Measurements from ENCODE around the gene ZCCHC7.
"Not testable (repeated sequence)": the region's sequence is repeated elsewhere in the genome, so short reads cannot be mapped to it uniquely, and the experiment has no call there.

Gene ZCCHC7

GRCh38 chr9:37174247-37174646 lies 53.9 kb downstream of the ZCCHC7 start:
- no peak for DNase-seq (ENCODE audit: low read depth)

DNA sequence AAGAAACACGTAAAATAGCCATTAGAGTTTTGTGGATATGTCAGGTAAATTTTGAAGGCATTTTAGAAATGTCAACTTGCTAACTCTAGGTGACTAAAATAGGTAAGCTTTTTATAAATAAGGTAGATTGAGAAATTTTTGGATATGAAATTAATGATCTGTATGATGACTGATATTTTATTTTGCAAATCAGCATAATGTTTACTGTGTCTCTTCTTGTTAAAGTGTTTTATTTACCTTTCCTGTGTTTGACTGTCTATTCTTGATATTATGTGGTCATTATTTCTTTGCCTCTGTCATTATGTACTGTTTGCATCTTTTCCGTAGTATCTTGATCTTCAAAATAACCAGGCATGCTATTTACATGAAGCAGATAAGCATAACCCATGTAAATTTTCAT lies 58.4 kb downstream of the ZCCHC7 start:
- DNase-seq (ENCODE audit: low read depth) = no peak

- no peak for DNase-seq (ENCODE audit: low read depth)
Observed at GRCh38 chr9:37179576-37179975, 59.2 kb downstream of the ZCCHC7 start.

- no peak for DNase-seq (ENCODE audit: low read depth)
Observed at GRCh38 chr9:37180138-37180537, 59.8 kb downstream of the ZCCHC7 start.

DNA sequence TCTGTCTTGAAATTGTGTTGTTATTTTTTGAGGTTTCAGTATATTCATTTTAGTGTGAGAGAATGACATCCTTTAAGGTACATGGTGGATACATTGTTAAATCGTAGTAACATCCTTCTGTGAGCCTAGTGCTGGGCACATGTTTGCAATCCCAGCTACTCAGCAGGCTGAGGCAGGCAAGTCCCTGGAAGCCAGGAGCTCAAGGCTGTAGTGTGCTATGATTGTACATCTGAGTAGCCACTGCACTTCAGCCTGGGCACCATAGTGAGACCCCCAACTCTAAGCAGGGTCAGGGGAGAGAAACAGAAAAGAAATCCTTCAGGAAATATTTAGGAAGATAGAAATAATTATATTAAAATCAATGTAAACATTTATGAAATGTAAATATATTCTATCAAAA lies 62.3 kb downstream of the ZCCHC7 start:
- no peak for DNase-seq (ENCODE audit: low read depth)

- no peak for DNase-seq (ENCODE audit: low read depth)
Observed at GRCh38 chr9:37184905-37185867, 64.8 kb downstream of the ZCCHC7 start.

GRCh38 chr9:37187292-37187691 lies 66.9 kb downstream of the ZCCHC7 start:
- DNase-seq (ENCODE audit: low read depth) = no peak

DNA sequence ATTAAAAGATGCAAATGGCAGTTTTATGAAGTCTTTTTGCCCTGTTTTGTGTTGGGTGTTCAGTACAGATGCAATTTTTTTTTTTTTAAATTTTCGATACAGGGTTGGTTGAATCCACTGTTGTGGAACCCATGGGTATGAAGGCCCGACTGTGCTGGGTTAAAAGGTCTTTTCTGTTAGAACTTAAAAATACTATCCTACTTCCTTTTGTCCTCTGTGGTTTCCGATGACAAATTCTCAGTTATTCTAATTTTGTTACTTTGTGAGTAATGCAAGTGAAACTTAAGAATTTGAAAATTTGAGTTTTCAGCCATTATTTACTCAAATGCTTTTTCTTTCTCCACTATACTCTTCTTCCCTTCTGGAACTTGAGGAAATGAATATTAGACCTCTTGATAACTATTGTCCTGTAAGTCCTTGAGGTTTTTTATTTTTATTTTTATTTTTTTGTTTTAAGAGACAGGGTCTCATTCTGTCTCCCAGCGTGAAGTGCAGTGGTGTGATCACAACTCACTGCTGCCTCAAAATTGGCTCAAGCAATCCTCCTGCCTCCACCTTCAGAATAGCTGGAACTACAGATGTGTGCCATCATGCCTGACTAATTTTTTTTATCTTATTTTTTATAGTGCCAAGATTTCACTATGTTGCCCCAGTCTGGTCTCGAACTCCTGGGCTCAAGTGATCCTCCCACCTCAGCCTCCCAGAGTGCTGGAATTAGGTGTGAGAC lies 67.5 kb downstream of the ZCCHC7 start:
- no peak for DNase-seq (ENCODE audit: low read depth)

DNA sequence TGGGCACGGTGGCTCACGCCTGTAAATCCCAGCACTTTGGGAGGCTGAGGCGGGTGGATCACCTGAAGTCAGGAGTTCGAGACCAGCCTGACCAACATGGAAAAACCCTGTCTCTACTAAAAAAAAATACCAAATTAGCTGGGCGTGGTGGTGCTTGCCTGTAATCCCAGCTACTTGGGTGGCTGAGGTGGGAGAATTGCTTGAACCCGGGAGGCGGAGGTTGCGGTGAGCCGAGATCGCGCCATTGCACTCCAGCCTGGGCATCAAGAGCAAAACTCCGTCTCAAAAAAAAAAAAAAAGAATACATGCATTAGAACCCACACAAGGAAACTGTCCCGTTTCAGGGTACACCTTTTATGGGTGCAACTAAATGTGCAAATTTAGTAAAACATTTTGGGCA lies 70.4 kb downstream of the ZCCHC7 start:
- not testable (repeated sequence) for DNase-seq (ENCODE audit: low read depth)

- no peak for DNase-seq (ENCODE audit: low read depth)
Observed at GRCh38 chr9:37191403-37192089, 71.2 kb downstream of the ZCCHC7 start.

DNA sequence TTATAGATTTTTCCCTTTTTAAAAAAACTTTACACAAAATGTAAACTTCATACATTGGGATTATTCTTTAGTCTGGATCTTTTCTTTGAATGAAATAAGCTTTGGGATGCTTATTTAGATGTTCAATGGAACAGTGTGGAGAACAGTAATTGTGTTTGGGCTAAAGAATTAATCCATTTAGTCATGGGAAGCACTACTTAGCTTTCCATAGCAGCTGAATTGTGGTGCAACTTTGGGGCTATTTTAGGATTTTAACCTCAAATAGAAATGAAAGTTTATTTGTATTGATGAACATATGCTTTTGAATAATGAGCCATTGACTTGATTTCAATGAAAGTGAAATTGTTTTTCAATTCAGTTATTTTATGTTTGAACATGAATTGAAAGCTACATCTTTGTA lies 72.4 kb downstream of the ZCCHC7 start:
- DNase-seq (ENCODE audit: low read depth) = no peak

- no peak for DNase-seq (ENCODE audit: low read depth)
Observed at GRCh38 chr9:37197158-37198038, 77.0 kb downstream of the ZCCHC7 start.

- no peak for DNase-seq (ENCODE audit: low read depth)
Observed at GRCh38 chr9:37198039-37198729, 77.8 kb downstream of the ZCCHC7 start.

DNA sequence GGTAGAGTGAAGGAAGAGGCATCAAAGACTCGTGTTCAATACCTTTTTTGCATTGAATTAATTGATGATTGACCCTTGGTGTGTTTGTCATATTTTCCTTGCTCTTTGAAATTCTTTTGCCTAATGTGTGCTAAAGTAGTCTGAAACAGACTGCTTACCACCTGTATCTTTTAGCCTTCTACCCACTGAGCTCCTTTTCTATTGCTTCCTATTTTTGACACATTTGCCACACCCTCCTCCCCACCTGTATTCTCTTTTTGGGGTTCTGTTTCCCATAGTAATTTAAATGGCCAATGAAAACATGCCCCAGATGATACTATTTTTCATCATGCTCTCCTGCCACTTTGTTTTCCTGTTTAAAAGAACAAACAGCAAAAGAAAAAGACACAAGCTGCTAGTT lies 78.5 kb downstream of the ZCCHC7 start:
- DNase-seq (ENCODE audit: low read depth) = no peak

- DNase-seq (ENCODE audit: low read depth) = no peak
Observed at GRCh38 chr9:37200433-37201005, 80.1 kb downstream of the ZCCHC7 start.

DNA sequence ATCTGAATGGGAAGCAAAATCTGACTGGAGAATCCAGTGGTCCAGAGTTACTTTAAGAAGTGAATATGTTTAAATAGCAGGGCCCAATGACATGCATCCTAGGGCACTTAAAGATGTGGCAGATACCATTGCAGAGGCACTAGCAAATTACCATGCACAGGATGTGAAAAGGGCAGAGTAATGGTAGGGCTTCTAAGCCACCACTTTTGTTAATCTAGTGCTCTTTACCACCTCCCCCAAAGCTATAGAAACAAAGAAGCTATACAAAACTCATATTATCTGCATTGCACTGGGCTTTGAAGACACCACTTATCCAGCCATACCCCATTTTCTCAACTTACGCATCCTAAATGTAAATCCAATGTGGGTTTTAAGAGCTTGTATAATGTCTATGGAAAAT lies 81.2 kb downstream of the ZCCHC7 start:
- no peak for DNase-seq (ENCODE audit: low read depth)

- no peak for DNase-seq (ENCODE audit: low read depth)
Observed at GRCh38 chr9:37202091-37202490, 81.7 kb downstream of the ZCCHC7 start.

DNA sequence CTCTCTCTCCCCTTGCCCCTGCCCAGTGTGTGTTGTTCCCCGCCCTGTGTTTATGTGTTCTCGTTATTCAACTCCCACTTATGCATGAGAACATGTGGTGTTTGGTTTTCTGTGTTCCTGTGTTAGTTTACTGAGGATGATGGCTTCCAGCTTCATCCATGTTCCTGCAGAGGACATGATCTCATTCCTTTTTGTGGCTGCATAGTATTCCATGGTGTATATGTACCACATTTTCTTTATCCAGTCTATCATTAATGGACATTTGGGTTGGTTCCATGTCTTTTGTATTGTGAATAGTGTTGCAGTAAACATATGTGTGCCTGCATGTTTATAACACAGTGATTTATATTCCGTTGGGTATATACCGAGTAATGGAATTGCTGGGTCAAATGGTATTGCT lies 83.1 kb downstream of the ZCCHC7 start:
- DNase-seq (ENCODE audit: low read depth) = not testable (repeated sequence)

GRCh38 chr9:37206121-37206620 lies 85.8 kb downstream of the ZCCHC7 start:
- DNase-seq (ENCODE audit: low read depth) = no peak

All from T follicular helper cell (primary cell).